ENCODE measurements around the gene TRPV5.

- TF ChIP-seq POLR2AphosphoS5 (IDR thresholded peaks at IDR 0.05; ENCODE audit: borderline replicate concordance, low read depth, low read length) (no peak), EZH2 (IDR thresholded peaks at IDR 0.05) (no peak)
These were observed 59.7 kb downstream of the TRPV5 start for GRCh38 chr7:142873871-142874270.

Measured in SK-N-MC (cell line).